HFF-Myc (cell line): ENCODE data around the gene LCNL1.

Source experiments
- DNase-seq: peaks from one replicate; pipeline ENCODE4 v3.0.0-alpha.2; 2011; ENCODE audit warnings: low read depth; ENCODE audit errors: extremely low read depth
- H3K4me3 ChIP-seq: replicated peaks from 2 replicates; pipeline ENCODE4 v1.5.1; 2011; ENCODE audit warnings: low read depth, mild to moderate bottlenecking, control low read depth, low read length
- TF ChIP-seq, protein P1 (sequence below): IDR thresholded peaks from 2 replicates; pipeline ENCODE4 v1.5.1; 2012; ENCODE audit warnings: mild to moderate bottlenecking, low read depth, low read length, control low read depth; ENCODE audit errors: missing control alignments

Gene LCNL1

DNA sequence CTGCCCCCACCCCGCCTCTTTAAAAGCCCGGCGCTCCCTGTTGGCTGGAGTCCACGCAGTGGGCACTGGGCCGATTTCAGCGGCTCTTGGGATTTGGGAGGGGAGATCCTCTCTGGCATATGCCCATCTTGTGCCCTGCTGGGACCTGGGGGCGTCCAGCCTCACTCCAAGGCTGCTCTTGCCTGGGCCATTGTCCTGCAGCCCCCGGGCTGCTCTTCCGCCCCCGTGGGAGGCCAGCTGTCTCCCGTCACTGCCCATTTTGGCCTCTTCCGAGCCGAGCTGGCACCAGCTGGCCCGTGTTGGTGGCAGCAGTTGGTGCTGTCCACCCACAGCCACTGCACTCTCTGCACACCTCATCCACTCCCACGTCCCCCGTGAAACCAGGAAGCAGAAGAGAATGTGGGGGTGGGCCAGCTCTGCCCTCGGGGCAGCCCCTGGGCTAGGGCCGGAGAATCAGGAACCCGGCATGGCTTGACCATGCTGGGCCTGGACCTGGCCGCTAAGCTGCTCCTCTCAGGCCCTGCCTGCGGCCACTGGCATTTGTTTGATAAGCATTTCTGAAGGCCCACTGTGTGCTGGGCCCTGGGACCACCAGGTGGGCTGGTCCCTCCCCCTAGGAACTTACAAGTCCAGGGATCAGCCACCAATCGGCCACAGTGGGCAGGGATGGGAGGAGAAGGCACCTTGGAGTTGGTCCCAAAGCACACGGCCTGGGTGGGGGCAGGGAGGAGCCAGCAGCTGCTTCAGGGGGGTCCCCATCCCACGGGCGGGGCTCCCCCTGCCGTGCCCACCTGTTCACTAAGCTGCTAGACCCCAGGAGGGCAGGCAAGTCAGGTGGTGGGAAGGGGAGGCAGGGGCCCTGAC, 35.5 kb upstream of the LCNL1 start:
- no peak for DNase-seq
- TF ChIP-seq, protein P1, sequence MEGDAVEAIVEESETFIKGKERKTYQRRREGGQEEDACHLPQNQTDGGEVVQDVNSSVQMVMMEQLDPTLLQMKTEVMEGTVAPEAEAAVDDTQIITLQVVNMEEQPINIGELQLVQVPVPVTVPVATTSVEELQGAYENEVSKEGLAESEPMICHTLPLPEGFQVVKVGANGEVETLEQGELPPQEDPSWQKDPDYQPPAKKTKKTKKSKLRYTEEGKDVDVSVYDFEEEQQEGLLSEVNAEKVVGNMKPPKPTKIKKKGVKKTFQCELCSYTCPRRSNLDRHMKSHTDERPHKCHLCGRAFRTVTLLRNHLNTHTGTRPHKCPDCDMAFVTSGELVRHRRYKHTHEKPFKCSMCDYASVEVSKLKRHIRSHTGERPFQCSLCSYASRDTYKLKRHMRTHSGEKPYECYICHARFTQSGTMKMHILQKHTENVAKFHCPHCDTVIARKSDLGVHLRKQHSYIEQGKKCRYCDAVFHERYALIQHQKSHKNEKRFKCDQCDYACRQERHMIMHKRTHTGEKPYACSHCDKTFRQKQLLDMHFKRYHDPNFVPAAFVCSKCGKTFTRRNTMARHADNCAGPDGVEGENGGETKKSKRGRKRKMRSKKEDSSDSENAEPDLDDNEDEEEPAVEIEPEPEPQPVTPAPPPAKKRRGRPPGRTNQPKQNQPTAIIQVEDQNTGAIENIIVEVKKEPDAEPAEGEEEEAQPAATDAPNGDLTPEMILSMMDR = no peak

DNA sequence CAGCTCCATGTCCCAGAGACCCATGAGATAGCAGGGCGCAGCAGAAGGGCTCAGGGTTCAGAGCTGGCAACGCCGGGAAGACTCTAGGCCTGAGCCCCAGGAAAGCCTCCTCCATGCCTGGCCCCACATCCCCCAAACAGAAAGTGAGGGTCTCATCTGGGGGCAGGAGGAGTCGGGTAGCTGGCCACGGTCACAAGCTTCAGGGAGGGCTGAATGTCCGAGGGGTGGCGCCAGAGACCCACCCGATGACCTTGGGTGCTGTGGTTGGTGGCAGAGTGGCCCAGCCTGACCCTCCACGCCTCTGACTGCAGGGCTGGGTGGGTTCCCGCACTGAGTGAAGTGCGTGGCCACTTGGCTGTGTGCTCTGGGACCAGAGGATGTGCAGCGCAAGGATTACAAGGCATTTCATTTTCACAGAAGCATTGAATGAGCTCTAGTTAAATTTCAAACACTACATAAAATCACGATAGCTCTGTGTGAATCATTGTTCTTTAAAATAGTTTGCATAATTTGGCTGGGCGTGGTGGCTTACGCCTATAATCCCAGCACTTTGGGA, 34.8 kb upstream of the LCNL1 start:
- TF ChIP-seq, protein P1 = peak; percentile 53
- H3K4me3 ChIP-seq = no peak overlapping the region
- DNase-seq = no peak

More for the DNA sequence above, 35.5 kb upstream of the LCNL1 start:
- H3K4me3 ChIP-seq = no peak overlapping the region

DNA sequence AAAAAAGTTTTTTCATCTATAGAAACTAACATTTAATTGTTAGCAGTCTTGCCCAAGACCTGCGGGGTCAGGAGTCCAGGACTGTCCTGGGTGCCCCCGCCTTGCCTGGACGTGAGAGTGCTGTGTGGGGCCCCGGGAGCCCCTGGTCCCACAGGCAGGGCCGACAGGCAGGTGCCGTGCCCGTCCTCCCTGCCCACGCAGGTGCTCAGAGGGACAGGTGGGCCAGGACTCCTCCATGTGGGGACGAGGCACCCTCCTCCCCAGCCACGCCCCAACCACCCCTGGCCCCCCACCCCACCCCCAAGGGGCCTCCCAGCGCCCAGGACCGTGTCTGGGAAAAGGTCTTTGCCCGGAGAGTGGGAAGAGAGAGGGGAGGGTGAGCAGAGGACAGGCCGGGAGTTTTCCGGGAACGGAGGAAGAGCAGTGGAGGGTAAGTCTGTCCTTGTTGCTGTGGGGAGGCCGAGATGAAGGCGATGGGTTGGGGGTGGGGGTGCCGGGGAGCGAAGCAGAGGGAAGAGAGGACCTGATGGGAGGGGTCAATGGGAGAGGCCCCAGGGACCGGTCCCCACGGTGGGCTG, 33.5 kb upstream of the LCNL1 start:
- no peak for DNase-seq
- TF ChIP-seq, protein P1 = no peak
- H3K4me3 ChIP-seq = peak overlapping the region; percentile 48

DNA sequence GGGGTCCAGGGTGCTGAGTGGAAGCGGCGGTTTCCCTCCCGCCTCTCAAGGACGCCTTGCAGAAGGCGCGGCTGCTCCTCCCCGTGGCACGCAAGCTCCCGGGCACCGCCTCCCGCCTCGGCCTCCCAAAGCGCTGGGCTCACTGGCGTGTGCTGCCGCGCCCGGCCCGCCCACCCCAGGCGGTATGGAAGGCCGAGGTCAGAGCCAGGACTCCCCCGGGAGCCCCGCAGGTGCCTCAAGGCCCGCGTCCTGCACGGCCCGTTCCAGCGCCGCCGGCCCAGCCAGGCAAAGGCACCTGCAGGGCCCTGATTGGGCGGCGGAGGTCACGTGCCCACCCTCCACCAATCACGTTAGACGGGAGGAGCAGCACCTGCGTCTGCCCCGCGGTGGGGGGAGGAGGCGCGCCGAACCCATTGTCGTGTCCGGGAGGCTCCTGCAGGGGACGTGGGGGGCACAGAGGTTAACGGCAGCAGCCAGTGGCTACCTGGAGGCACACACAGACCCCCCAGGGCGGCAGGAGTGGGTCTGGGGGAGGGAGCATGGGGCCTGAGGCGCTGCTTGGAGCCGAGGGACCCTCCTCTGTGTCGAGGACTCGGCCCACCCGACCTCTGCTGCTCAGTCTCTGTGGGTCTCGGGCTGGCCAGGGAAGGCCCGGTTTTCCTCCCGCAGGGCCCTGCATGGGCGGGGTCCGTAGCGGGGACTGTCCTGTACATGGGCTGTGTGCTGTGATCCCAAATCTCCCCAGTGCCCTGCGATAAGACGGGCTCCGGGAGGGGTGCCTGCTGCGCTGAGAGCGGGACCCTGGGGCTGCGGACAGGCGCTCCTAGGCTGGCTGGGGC, 32.8 kb upstream of the LCNL1 start:
- TF ChIP-seq, protein P1 = no peak
- H3K4me3 ChIP-seq = peak overlapping the region; percentile 48
- DNase-seq = peak; percentile 49

DNA sequence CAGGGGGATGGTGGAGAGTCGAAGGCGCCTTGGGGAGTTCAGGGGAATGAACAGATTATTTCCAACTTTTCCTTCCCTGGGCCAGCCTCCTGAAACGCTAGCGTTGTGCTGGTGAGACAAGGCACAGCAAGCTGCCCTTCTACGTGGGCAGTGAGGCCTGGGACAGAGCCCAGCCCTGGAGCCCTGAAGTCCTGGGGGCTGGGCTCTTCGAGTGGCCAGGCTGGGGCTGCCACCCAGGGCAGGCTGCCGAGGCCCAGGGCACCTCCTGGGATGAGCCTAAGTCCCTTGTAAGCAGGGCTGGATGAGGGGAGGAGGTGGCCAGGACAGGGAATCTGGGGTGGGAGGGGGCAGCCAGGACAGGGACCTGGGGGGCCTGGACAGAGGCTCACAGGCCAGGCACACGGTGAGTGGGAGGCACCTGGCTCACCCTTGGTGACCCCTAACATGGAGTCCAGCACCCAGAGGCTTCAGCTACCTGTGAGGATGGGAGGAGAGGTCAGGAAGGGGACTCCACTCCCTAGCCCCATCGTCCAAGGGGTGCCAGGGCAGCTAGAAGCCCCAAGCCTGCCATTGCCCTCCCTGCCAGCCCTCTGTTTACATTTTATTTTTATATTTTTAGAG, 32.0 kb upstream of the LCNL1 start:
- H3K4me3 ChIP-seq = peak overlapping the region; percentile 48
- DNase-seq = no peak
- TF ChIP-seq, protein P1 = no peak
